ENCODE results near the gene ARID1B. TPM values are rescaled to one million over a fixed set of nuclear protein-coding genes. Genes with fewer than 3 reads are reported as not detected.

The ARID1B gene
- total RNA-seq, 4 donors from 2014 or later, result 157 to 315 (median 206) TPM

DNA sequence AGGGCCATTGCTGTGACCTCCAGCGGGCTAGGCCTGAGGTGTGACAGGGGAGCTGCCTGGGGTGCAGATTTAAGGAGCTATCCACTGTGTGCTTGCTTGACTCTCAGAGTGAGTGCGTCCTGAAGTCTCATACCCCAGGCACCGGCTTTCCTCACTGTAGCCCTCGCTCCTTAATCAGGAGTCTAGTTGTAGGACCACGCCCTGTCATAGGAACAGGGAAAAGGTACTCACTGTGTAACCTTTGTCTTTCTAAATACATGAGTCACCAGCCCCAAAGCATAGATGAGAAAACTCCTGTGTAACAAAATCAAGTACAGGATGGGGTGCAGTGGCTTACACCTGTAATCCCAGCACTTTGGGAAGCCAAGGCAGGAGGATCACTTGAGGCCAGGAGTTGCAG is 404.5 kb downstream of the ARID1B start:
- peaks cover 7 to 28% of the 10 kb centered on the region in 2 donors for H3K36me3 ChIP-seq
- intact Hi-C loops (cut with DNase I), result loop anchor here (5.0 to 10.0 kb wide), 2 partner anchors 147 to 619 kb away; no protein-coding TSS in a partner anchor
- WGBS, 2 donors, result 98 to 100% methylated on average over 5 of the region's 5 CpGs

DNA sequence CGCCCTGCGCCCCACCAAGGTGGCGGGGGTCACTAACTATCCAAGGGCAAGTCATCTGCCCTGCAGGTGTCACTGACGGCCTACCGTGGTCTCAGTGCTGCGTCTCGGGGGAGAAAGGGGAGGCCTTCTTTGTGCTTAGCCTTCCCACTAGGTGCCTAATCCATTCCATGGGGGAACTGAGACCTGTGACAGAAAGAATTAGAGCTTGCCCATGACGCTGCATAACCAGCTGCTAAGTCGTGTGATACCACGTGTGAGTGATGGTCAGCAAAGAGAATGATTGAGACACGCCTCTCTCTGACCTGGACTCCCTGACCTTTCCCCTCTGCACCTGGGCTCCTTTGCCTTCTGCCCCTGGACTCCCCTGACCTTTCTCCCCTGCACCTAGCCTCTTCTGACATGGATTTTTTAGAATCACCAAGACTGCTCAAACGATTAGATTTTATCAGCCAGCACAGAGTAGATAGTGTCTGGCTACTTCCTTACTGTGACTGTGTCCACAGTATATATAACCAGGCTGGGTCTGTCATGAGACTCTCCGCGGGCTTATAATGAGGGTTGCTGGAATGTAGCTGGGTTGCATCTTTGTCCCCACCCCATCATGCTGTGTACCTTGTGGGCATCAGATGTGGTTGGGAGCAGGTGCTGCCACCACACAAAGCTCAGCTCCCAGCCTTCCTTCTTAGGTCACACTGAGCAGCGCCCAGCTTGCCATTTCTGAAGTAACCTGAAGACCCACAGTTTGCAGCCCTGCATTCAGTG is 405.5 kb downstream of the ARID1B start:
- Histone ChIP-seq H3K27me3 (no peaks in the 10 kb centered on the region), H3K9me3 (no peaks in the 10 kb centered on the region), H3K36me3 (peaks cover 7 to 28% of the 10 kb centered on the region in 2 donors), H3K4me1 (peaks cover 28 to 30% of the 10 kb centered on the region in 2 donors), H3K4me3 (replicated peaks in 1 of 3) (no peak overlapping the region), H3K27ac (no peak overlapping the region)
- 90 to 92% methylated on average over 8 to 15 of the region's 15 CpGs for WGBS, 2 donors
- no peak for DNase-seq
- no peak for TF ChIP-seq POLR2A (IDR thresholded peaks at IDR 0.05)
- intact Hi-C loops (cut with DNase I), result loop anchor here (5.0 to 10.0 kb wide), 2 partner anchors 148 to 620 kb away; no protein-coding TSS in a partner anchor

More for the DNA sequence above, 404.5 kb downstream of the ARID1B start:
- no peaks in the 10 kb centered on the region for H3K27me3 ChIP-seq
- H3K4me3 ChIP-seq (replicated peaks in 1 of 3), result no peak overlapping the region
- H3K27ac ChIP-seq, result no peak overlapping the region
- TF ChIP-seq POLR2A (IDR thresholded peaks at IDR 0.05), result no peak
- TF ChIP-seq, protein P1, sequence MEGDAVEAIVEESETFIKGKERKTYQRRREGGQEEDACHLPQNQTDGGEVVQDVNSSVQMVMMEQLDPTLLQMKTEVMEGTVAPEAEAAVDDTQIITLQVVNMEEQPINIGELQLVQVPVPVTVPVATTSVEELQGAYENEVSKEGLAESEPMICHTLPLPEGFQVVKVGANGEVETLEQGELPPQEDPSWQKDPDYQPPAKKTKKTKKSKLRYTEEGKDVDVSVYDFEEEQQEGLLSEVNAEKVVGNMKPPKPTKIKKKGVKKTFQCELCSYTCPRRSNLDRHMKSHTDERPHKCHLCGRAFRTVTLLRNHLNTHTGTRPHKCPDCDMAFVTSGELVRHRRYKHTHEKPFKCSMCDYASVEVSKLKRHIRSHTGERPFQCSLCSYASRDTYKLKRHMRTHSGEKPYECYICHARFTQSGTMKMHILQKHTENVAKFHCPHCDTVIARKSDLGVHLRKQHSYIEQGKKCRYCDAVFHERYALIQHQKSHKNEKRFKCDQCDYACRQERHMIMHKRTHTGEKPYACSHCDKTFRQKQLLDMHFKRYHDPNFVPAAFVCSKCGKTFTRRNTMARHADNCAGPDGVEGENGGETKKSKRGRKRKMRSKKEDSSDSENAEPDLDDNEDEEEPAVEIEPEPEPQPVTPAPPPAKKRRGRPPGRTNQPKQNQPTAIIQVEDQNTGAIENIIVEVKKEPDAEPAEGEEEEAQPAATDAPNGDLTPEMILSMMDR (IDR thresholded peaks at IDR 0.05), result no peak
- no peaks in the 10 kb centered on the region for H3K9me3 ChIP-seq
- H3K4me1 ChIP-seq, result peaks cover 18 to 20% of the 10 kb centered on the region in 2 donors
- no peak for DNase-seq

DNA sequence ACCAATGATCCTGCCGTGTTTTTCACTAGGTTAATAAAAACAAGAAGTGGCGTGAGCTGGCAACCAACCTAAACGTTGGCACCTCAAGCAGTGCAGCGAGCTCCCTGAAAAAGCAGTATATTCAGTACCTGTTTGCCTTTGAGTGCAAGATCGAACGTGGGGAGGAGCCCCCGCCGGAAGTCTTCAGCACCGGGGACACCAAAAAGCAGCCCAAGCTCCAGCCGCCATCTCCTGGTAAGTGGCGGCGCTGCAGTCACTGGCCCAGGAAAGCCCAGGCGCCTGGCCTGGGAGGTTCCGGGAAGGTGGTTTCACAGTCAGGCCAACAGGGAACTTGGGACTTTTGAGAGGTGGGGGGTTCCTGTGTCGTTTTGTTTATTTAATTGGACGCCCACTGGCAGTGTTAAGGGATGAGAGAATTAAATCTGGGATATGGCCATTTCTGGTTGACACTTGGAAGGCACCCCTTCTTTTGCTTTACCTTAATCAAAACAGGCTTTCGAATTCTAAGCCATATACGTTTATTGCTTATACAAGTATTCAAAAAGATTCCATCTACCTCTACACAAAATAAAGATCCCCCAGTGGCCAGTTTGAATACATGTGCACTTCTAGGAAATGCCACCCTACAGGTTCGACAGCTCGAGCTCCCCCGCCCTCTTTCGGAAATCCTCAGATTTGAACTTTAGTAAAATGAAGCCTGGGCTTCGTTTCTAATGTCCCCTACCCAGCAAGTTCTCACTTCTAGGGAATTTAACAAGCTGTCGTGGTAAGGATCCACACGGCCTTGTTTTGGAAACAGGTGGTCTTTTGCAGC is 407.2 kb downstream of the ARID1B start:
- Histone ChIP-seq H3K27ac (peak overlapping the region in 1 of 3 donors; percentile 20), H3K36me3 (peaks cover 9 to 30% of the 10 kb centered on the region in 2 donors), H3K9me3 (no peaks in the 10 kb centered on the region), H3K4me1 (peaks cover 32 to 33% of the 10 kb centered on the region in 2 donors), H3K27me3 (no peaks in the 10 kb centered on the region), H3K4me3 (replicated peaks in 1 of 3) (no peak overlapping the region)
- DNase-seq, result peak; percentile 96 to 97
- TF ChIP-seq, protein P1 (IDR thresholded peaks at IDR 0.05), result peak; percentile 62 to 98 (median 96)
- peak in 1 of 2 donors; percentile 25 for TF ChIP-seq POLR2A (IDR thresholded peaks at IDR 0.05)
- WGBS, 2 donors, result 35% methylated on average over 25 of the region's 25 CpGs
- intact Hi-C loops (cut with DNase I), result loop anchor here (5.0 to 10.0 kb wide), 2 partner anchors 150 to 622 kb away; no protein-coding TSS in a partner anchor

DNA sequence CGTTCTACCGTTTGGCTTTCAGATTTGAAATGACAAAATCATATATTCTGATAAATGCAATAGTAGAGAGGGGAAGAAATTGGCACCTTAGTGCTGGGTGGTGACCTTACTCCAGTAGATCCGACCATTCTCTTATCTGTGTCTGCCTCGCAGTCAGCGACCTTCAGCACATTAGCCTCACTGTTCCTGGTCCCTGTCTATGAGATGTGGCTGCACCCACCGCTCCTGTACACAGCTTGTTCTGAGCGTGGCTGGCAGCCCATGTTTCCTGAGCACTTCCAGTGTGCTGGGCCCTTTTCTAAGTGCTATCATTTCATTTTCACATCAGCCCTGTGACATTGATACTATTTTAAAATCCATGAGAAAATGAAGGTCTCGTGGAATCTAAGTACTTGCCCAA is 408.0 kb downstream of the ARID1B start:
- Histone ChIP-seq H3K36me3 (peaks cover 16 to 37% of the 10 kb centered on the region in 2 donors), H3K4me3 (replicated peaks in 1 of 3) (no peak overlapping the region), H3K27me3 (no peaks in the 10 kb centered on the region), H3K27ac (no peak overlapping the region), H3K9me3 (no peaks in the 10 kb centered on the region), H3K4me1 (peaks cover 32 to 33% of the 10 kb centered on the region in 2 donors)
- WGBS, 2 donors, result 93 to 95% methylated on average over 8 of the region's 8 CpGs
- TF ChIP-seq POLR2A (IDR thresholded peaks at IDR 0.05), result no peak
- TF ChIP-seq, protein P1 (IDR thresholded peaks at IDR 0.05), result no peak
- intact Hi-C loops (cut with DNase I), result loop anchor here (10.0 kb wide), 1 partner anchor 150 kb away; no protein-coding TSS in a partner anchor
- no peak for DNase-seq

DNA sequence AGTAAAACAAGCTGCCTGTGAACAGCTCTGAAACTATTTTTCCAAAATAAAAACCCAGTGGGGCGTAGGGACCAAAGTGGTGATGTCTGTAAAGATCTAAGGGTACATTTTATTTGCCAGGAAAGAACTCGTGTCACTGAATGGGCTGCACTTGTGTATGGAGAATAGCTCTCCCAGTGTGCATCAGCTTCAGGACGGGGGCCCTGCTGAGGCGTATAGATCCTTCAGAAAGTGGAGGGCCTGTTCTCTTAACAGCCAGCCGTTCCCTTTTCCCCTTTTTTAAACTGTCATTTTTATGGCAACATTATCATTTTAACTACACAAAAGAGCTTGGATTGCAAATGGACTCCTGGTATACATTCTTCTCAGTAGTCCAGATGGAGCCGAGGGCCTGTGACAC is 408.8 kb downstream of the ARID1B start:
- Histone ChIP-seq H3K9me3 (no peaks in the 10 kb centered on the region), H3K27ac (no peak overlapping the region), H3K4me1 (peaks cover 32 to 33% of the 10 kb centered on the region in 2 donors), H3K27me3 (no peaks in the 10 kb centered on the region), H3K4me3 (replicated peaks in 1 of 3) (no peak overlapping the region), H3K36me3 (peaks cover 23 to 43% of the 10 kb centered on the region in 2 donors)
- WGBS, 2 donors, result 90 to 96% methylated on average over 6 of the region's 6 CpGs
- no peak for TF ChIP-seq POLR2A (IDR thresholded peaks at IDR 0.05)
- TF ChIP-seq, protein P1 (IDR thresholded peaks at IDR 0.05), result no peak
- DNase-seq, result no peak
- intact Hi-C loops (cut with DNase I), result loop anchor here (10.0 kb wide), 1 partner anchor 151 kb away; no protein-coding TSS in a partner anchor
